Epithelial cell of proximal tubule (primary cell): ENCODE data around the gene NAV2. TPM values are rescaled to one million over a fixed set of nuclear protein-coding genes. Genes with fewer than 3 reads are reported as not detected.

Experiments used
- DNase-seq: peaks from one replicate; pipeline ENCODE4 v3.0.0-alpha.2; 2011; ENCODE audit warnings: low read depth
- H3K4me3 ChIP-seq: 2 replicates; pipeline ENCODE4 v1.5.1; 2011; ENCODE audit warnings: low read depth, mild to moderate bottlenecking, low read length
- total RNA-seq: library from RNA; depleted of rRNA; stranded (reverse); fragments of >200 nt; gene quantifications from 2 replicates; pipeline ENCODE4 v1.2.3, GENCODE V29; 2015
- TF ChIP-seq, protein P1 (sequence below): conservative IDR thresholded peaks from 2 replicates; pipeline ENCODE4 v1.5.1; 2012; ENCODE audit warnings: low read depth, mild to moderate bottlenecking, low read length

Gene NAV2
- total RNA-seq, 1 donor from 2014 or later: 19.0 TPM

DNA sequence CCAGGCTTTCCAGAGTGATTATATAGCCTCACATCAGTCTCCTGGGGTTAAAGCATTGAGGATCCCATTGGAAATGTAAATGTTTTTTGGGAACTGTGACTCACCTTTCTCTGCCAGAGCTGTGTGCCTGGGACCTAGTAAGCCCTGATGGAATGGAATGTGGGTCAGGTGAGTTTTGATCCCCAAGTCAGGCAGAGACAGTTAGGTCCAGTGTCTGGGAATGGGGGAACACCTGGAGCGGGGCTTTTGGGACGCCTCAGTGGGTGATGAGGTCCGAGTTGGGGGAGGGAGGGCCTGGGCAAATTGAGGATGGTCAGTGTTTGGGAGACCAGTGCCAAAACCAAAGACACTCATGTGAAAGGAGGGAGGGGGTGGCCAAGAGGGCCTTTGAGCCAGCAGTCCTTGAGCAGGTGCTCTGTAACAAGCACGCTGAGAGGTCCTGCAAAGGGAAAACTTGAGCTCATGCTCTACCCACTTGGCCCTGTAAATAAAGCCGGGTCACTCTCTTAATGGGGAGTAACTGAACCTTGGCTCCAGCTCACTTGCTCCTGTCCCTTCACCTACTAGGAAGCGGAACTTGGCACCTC lies 104.7 kb downstream of the NAV2 start:
- TF ChIP-seq, protein P1, sequence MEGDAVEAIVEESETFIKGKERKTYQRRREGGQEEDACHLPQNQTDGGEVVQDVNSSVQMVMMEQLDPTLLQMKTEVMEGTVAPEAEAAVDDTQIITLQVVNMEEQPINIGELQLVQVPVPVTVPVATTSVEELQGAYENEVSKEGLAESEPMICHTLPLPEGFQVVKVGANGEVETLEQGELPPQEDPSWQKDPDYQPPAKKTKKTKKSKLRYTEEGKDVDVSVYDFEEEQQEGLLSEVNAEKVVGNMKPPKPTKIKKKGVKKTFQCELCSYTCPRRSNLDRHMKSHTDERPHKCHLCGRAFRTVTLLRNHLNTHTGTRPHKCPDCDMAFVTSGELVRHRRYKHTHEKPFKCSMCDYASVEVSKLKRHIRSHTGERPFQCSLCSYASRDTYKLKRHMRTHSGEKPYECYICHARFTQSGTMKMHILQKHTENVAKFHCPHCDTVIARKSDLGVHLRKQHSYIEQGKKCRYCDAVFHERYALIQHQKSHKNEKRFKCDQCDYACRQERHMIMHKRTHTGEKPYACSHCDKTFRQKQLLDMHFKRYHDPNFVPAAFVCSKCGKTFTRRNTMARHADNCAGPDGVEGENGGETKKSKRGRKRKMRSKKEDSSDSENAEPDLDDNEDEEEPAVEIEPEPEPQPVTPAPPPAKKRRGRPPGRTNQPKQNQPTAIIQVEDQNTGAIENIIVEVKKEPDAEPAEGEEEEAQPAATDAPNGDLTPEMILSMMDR: no peak
- no peak overlapping the region for H3K4me3 ChIP-seq
- no peak for DNase-seq

DNA sequence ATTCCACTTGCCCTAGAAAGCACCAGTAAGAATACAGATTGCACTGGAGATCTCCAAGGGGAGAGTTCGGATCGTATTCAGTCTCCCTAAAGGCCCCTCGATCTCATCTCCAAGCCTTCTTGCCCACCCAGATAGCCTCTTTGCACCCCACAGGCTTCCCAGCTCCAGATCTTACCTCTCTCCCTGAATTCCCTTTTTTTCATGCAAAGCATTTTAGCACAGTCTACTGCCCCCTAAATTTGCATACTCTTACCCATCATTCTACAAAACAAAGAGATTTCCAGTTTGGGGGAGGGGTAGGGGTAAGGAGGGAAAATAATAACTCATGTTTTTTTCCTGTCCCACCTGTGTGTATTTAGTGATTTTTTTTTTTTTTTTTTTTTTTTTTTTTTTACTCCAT lies 105.2 kb downstream of the NAV2 start:
- TF ChIP-seq, protein P1: no peak
- no peak for DNase-seq
- H3K4me3 ChIP-seq: no peak overlapping the region

DNA sequence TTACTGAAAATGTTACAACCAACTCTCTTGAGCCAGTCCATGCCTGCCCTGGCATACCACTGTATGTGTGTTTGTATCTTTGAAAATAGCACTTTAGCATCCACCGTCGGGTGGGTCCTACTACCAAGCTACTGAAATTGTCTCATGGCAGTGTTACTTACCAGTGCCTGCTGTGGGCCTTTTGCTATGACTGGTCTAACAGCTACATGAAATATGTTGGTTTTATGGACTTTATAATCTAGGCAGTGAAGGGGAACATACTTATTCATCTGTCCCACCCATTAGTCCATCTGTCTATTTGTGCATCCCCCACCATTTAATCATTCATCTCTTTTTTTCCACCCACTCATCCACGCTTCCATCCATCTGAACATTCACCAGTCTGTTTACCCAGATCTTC lies 106.0 kb downstream of the NAV2 start:
- DNase-seq: no peak
- TF ChIP-seq, protein P1: no peak
- H3K4me3 ChIP-seq: no peak overlapping the region

DNA sequence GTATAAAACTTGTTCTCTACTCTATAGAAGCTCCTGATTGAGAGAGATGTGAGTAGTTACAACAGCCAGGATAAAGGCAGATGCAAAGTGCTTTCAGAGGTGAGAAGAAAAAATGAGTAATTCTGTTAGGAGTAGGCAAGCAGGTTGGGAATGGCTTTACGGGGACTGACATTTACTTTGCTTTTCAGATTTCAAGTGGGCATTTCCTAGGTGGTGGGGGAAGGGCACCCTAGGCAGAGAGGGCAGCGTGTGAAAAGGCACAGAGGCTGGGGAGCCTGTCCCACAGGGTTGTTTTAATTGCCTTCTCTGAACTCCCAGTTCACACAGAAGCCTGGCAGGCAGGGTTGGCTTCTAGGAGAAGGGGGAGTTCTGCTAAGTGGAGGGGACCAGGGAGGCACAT lies 106.5 kb downstream of the NAV2 start:
- TF ChIP-seq, protein P1: no peak

DNA sequence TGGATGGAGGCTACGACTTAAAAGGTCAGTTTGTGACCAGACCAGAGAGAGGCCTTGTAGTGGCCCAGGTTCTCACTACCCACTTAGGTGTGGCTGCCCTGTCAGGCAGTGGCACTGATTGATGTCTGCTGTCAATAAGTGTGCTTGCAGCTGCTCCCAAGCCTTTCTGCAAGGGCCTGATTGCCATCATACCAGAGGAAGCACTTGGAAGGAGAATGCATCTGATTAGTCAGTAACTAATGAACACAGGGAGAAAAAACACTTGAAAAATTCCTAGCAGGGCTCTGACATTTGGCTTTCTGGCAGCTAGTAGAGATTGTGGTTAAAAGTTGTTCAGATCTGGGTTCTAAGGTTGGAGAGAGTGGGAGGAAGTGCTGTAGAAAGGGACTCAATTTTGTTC lies 107.5 kb downstream of the NAV2 start:
- no peak overlapping the region for H3K4me3 ChIP-seq
- TF ChIP-seq, protein P1: no peak
- no peak for DNase-seq

More for the DNA sequence above, 106.5 kb downstream of the NAV2 start:
- H3K4me3 ChIP-seq: no peak overlapping the region
- DNase-seq: no peak

DNA sequence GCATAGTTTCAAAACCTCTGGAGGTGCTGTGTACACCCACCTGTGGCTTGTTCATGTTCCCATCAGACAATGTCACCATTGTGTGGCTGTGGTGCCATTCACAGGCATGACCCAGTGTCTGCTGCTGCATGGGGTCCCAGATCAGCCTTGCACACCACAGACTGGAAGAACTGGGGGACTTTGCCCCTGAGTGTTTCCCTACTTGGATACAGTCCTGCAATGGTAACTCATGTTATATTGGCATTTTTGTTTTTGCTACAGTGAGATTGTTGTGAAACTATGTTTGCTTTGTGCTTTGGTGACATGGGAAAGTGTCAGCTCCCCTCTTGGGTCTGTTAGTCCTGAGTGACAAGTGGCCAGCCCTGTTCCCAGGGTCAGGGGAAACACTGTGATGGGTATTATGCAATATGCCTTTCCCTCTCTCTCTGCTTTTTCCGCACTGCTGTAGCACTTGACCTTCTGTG lies 108.8 kb downstream of the NAV2 start:
- no peak overlapping the region for H3K4me3 ChIP-seq
- DNase-seq: no peak
- TF ChIP-seq, protein P1: no peak

DNA sequence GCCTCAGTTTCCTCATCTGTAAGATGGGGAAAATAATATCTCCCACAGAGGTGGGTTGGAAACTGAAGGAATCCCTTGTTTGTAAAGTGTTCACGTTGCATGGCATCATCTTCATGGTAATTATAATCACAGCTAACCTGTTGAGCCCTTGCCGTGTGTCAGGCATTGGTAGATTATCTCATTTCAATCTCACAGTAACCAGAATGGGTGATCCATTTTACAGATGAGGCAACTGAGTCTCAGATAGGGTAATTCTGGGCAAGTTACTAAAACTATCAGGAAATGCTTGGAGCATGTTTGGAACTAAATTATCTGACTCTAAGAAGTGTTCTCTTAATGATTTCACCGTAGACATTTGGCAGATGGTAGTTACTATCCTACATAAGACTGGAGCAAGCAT lies 109.4 kb downstream of the NAV2 start:
- TF ChIP-seq, protein P1: no peak
- no peak overlapping the region for H3K4me3 ChIP-seq
- no peak for DNase-seq
